ENCODE data around the gene TACR2. TPM values are rescaled to one million over a fixed set of nuclear protein-coding genes. Genes with fewer than 3 reads are reported as not detected.

Gene TACR2
- total RNA-seq, 1 donor from 2014 or later = 1.2 TPM

GRCh38 chr10:69382382-69383117 is 34.2 kb downstream of the TACR2 start:
- ATAC-seq (no peak), DNase-seq (no peak)
- H3K27ac ChIP-seq = no peak overlapping the region
- H3K27me3 ChIP-seq (ENCODE audit: low read depth) = no peaks in the 10 kb centered on the region
- TF ChIP-seq CTCF (IDR thresholded peaks at IDR 0.05) = no peak
- no peaks in the 10 kb centered on the region for H3K9me3 ChIP-seq
- no peak overlapping the region for H3K4me3 ChIP-seq
- peaks cover 11% of the 10 kb centered on the region for H3K4me1 ChIP-seq
- H3K36me3 ChIP-seq = peaks cover 100% of the 10 kb centered on the region
- intact Hi-C loops (cut with DNase I) = no loop called here

DNA sequence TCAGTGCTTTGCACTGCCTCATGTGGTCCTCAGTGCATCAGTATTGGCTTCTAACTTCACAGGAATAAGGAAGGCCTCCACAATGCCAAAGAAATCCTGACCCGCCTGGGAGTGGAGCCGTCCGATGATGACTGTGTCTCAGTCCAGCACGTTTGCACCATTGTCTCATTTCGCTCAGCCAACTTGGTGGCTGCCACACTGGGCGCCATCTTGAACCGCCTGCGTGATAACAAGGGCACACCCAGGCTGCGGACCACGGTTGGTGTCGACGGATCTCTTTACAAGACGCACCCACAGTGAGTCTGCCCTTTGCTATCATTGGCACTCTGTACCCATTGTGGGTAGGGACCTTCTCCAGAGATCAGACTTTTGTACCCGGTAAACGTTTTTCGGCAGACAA is 36.9 kb downstream of the TACR2 start:
- Histone ChIP-seq H3K9me3 (no peaks in the 10 kb centered on the region), H3K27me3 (ENCODE audit: low read depth) (no peaks in the 10 kb centered on the region), H3K27ac (no peak overlapping the region), H3K36me3 (peaks cover 88% of the 10 kb centered on the region), H3K4me3 (no peak overlapping the region), H3K4me1 (peaks cover 38% of the 10 kb centered on the region)
- DNase-seq = no peak
- no peak for ATAC-seq
- TF ChIP-seq CTCF (IDR thresholded peaks at IDR 0.05) = no peak
- intact Hi-C loops (cut with DNase I) = no loop called here

DNA sequence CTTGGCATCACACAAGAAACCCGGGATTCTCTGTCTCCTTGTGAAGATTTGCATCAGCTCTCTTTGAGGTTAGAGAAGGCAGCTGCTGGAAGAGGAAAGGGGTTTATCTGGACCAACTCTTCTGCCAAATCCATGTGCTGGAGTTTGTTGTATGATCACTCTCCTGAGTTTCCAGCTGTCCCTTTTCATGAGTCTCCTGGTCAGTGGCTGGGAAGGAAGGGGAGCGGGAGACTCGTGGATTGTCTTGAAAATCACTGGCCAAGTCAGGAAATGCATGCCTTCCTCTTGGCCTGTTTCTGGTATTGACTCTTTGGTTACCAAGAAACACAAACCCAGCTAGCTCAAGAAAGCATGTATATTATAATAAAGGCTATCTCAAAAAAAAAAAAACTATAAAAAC is 38.8 kb downstream of the TACR2 start:
- no peak for TF ChIP-seq CTCF (IDR thresholded peaks at IDR 0.05)
- intact Hi-C loops (cut with DNase I) = no loop called here
- Histone ChIP-seq H3K4me3 (no peak overlapping the region), H3K27ac (peak overlapping the region; percentile 56), H3K9me3 (no peaks in the 10 kb centered on the region), H3K4me1 (peaks cover 40% of the 10 kb centered on the region), H3K27me3 (ENCODE audit: low read depth) (no peaks in the 10 kb centered on the region), H3K36me3 (peaks cover 88% of the 10 kb centered on the region)
- ATAC-seq (peak; percentile 24 to 33), DNase-seq (no peak)

DNA sequence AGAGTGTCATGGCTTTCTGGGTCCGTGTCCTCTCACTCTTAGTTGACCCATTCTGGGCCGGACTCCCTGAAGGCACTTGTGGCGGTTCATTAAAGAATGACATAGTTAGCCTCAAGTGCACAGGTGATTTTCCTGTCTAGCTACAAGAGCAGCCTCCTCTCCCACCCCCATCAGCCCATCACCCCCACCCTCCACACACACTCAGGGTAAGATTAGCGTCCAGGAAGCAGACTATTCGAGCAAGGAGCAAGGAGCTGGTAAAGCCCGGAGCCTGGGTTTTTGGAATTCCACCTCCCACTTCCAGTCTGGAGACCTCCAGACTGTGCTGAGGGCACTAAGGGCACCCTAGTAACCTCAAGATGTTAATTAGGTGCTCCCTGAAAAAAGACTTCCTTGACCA is 39.5 kb downstream of the TACR2 start:
- H3K27ac ChIP-seq = peak overlapping the region; percentile 56
- DNase-seq (no peak), ATAC-seq (no peak)
- H3K36me3 ChIP-seq = peaks cover 85% of the 10 kb centered on the region
- intact Hi-C loops (cut with DNase I) = no loop called here
- TF ChIP-seq CTCF (IDR thresholded peaks at IDR 0.05) = no peak
- peaks cover 40% of the 10 kb centered on the region for H3K4me1 ChIP-seq
- no peak overlapping the region for H3K4me3 ChIP-seq
- no peaks in the 10 kb centered on the region for H3K27me3 ChIP-seq (ENCODE audit: low read depth)
- H3K9me3 ChIP-seq = no peaks in the 10 kb centered on the region

- no peak for DNase-seq
- ATAC-seq = no peak
- H3K9me3 ChIP-seq = no peaks in the 10 kb centered on the region
- H3K27me3 ChIP-seq (ENCODE audit: low read depth) = no peaks in the 10 kb centered on the region
- H3K4me1 ChIP-seq = peaks cover 40% of the 10 kb centered on the region
- peak overlapping the region; percentile 56 for H3K27ac ChIP-seq
- TF ChIP-seq CTCF (IDR thresholded peaks at IDR 0.05) = no peak
- no peak overlapping the region for H3K4me3 ChIP-seq
- intact Hi-C loops (cut with DNase I) = no loop called here
- H3K36me3 ChIP-seq = peaks cover 84% of the 10 kb centered on the region
Measured at GRCh38 chr10:69376662-69377061, 40.1 kb downstream of the TACR2 start.

Data from lower lobe of right lung (tissue), 2 donors.